Transverse colon (tissue), 3 donors: ENCODE data around the gene GPX7.

Experiments used
- POLR2A ChIP-seq: fragments of 450-650 bp; IDR thresholded peaks from one replicate; pipeline ENCODE4 v1.6.1; 2016; ENCODE audit warnings: antibody characterized with exemption, mild to moderate bottlenecking, moderate library complexity
- TF ChIP-seq, protein P1 (sequence below), 5 experiments: fragments of 200-600 bp in 3 of 5; fragments of 450-650 bp in 2 of 5; sonication (generic) in 3 of 5; IDR thresholded peaks; 1 replicate in 2 of 5; 2 replicates in 3 of 5; pipeline ENCODE4 v1.5.1; 2016 to 2017; ENCODE audit warnings: antibody characterized with exemption in 5 of 5, inconsistent platforms in 3 of 5, mild to moderate bottlenecking in 2 of 5, moderate library complexity in 1 of 5

GRCh38 chr1:52572387-52572786, 29.8 kb upstream of the GPX7 start:
- TF ChIP-seq, protein P1, sequence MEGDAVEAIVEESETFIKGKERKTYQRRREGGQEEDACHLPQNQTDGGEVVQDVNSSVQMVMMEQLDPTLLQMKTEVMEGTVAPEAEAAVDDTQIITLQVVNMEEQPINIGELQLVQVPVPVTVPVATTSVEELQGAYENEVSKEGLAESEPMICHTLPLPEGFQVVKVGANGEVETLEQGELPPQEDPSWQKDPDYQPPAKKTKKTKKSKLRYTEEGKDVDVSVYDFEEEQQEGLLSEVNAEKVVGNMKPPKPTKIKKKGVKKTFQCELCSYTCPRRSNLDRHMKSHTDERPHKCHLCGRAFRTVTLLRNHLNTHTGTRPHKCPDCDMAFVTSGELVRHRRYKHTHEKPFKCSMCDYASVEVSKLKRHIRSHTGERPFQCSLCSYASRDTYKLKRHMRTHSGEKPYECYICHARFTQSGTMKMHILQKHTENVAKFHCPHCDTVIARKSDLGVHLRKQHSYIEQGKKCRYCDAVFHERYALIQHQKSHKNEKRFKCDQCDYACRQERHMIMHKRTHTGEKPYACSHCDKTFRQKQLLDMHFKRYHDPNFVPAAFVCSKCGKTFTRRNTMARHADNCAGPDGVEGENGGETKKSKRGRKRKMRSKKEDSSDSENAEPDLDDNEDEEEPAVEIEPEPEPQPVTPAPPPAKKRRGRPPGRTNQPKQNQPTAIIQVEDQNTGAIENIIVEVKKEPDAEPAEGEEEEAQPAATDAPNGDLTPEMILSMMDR (IDR thresholded peaks at IDR 0.05), result no peak
- no peak for TF ChIP-seq POLR2A
